HG03060 (cell line): ENCODE measurements around the gene WWC2.
"Not testable (repeated sequence)": the region's sequence is repeated elsewhere in the genome, so short reads cannot be mapped to it uniquely, and the experiment has no call there.

Experiments used
- ATAC-seq: cut with Tn5 transposase; IDR thresholded peaks from one replicate; pipeline ENCODE4 v1.9.1; 2021; ENCODE audit warnings: low read depth, moderate number of reproducible peaks; ENCODE audit not compliant: unreplicated experiment

Gene WWC2

GRCh38 chr4:183099537-183100297 is 660 bp downstream of the WWC2 start:
- ATAC-seq: no peak

DNA sequence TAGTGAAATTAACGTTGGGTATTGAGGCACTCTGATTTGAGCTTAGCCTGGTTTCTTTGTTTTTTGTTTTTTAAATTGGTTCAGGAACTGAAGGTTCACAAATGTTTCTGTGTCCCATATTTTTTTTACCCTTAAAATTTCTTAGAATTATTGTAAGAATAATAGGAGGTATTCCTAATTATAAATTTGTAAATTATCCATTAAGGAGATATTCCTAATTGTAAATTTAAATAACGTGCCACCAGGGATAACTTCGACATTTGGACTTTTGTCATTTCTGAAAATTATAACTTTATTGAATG is 1.2 kb downstream of the WWC2 start:
- no peak for ATAC-seq

- ATAC-seq: no peak
These were observed 1.8 kb downstream of the WWC2 start for GRCh38 chr4:183100827-183101226.

- no peak for ATAC-seq
These were observed 3.0 kb downstream of the WWC2 start for GRCh38 chr4:183101956-183102480.

GRCh38 chr4:183105092-183105491 is 6.0 kb downstream of the WWC2 start:
- no peak for ATAC-seq

DNA sequence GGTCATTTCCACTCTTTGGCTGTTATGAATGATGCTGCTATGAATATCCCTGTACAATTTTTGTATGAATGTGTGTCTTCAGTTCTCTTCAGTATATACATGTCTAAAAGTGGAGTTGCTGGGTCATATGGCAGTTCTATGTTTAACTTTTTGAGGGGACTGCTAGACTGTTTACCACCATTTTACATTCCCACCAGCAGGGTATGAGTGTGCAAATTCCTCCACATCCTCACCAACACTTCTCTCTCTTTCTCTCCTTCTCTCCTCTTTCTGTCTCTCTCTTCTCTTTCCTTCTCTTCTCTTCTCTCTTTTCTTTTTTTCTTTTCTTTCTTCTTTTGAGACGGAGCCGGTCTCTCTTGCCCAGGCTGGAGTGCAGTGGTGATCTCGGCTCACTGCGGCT is 7.8 kb downstream of the WWC2 start:
- no peak for ATAC-seq

GRCh38 chr4:183107891-183108459 is 8.9 kb downstream of the WWC2 start:
- no peak for ATAC-seq

- no peak for ATAC-seq
These were observed 11.2 kb downstream of the WWC2 start for GRCh38 chr4:183110244-183110643.

- no peak for ATAC-seq
These were observed 12.4 kb downstream of the WWC2 start for GRCh38 chr4:183111452-183111885.

- no peak for ATAC-seq
These were observed 19.1 kb downstream of the WWC2 start for GRCh38 chr4:183118141-183118540.

- no peak for ATAC-seq
These were observed 19.5 kb downstream of the WWC2 start for GRCh38 chr4:183118585-183118984.

- ATAC-seq: not testable (repeated sequence)
These were observed 22.6 kb downstream of the WWC2 start for GRCh38 chr4:183121660-183122059.

DNA sequence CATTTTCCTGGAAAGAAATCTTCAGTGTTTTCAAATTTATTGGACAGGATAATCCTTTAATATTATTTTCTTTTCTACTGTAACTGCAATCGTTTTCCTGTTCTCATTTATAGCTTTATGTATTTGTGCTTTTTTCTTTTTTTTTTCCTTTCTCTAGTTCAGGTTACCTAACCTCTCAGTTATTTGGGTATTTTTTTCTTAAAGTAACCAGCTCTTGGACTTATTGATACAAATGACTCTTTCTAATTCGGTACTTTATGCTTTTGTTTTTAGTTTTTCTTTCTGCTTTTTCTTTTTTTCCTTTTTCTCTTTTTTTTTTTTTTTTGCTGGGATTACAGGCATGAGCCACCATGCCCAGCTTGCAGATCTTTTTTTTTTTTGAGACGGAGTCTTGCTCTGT is 25.2 kb downstream of the WWC2 start:
- ATAC-seq: no peak

- no peak for ATAC-seq
These were observed 25.8 kb downstream of the WWC2 start for GRCh38 chr4:183124865-183125264.

GRCh38 chr4:183129125-183129524 is 30.1 kb downstream of the WWC2 start:
- ATAC-seq: no peak

DNA sequence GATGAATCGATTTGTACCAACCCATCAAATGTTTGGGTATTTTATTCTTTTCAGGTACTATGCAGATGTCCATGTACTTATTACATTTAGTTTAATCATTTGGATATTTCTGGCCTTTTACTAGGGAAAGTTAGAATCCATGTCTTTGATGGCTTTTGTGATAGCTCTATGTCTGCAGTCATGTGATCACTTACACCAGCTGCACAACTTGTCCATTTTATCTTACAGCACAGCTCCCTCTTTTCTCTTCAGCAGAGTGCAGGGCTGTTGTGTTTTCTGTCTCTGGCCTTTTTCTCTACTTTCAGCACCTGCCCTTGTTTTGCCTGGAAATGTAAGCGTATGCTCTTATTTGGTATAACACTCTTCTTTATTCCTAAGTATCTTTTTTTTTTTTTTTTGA is 30.6 kb downstream of the WWC2 start:
- no peak for ATAC-seq

DNA sequence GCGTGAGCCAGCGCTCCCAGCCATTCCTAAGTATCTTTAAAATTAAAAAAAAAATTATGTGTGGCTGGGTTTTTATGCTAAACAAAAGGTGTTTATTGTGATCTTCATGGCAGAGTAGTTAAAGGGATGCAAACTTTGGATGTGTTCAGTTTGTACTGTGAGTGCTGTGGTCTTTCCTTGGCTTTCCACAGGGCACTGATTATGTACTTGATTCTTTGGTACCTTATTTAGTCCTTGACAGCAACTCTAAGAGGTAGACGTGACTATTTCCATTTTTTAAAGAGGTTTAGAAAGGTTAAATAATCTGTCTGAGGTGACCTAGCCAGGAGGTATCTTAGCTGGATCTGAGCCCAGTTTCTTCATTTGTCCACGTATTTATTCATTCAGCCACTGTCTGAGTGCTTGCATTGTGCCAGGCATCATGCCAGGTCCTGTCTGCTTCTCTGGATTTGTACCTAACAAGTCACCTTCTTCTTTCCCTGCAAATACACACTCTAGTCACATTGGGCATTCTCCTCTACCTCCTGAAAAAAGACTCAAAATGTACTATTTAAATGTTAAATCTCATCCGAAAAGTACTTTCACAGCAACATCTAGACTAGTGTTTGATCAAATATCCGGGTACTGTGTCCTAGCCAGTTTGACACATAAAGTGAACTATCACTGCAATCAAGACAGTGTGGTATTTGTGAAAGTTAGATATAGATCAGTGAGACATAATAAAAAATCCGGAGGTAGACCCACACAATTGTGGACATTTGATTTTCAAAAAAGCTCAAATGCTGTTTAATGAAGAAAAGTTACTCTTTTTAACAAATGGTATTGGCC is 31.5 kb downstream of the WWC2 start:
- ATAC-seq: no peak

DNA sequence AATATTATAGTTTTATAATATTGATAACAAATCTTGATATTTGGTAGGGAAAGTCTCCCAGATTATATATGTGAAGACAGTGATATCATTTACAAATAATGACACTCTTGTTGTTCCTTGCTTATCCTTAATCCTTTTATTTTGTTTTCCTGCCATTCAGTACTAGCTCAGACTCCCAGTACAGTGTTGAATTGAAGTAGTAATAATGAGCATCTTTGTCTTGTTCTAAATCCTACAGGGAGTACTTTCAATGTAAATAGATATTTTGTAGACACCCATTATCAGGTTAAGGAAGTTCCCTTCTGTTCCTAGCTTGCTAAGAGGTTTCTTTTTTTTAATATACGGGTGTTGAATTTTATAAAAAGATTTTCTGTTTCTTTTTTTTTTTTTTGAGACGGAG is 33.0 kb downstream of the WWC2 start:
- ATAC-seq: no peak

- no peak for ATAC-seq
These were observed 33.8 kb downstream of the WWC2 start for GRCh38 chr4:183132865-183133264.

DNA sequence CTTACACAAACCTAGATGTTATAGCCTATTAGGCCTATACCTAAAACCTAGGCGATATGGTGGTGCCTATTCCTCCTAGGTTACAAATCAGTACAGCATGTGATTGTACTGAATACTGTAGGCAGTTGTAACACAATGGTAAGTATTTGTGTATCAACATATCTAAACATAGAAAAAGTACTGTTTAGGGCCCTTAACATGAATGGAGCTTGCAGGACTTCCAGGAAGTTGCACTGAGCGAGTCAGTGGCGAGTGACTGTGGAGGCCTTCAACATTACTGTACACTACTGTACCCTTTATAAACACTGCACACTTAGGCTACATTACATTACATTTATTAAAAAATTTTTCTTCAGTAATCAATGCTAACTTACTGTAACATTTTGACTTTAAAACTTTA is 37.8 kb downstream of the WWC2 start:
- ATAC-seq: no peak

- no peak for ATAC-seq
These were observed 40.1 kb downstream of the WWC2 start for GRCh38 chr4:183139058-183139750.
